ENCODE measurements around the gene SCN4B. TPM values are rescaled to one million over a fixed set of nuclear protein-coding genes. Genes with fewer than 3 reads are reported as not detected.

SCN4B gene
- total and polyA plus RNA-seq, 2 of the 4 experiments (the other 2 are of a cell fraction): 0.18 to 0.44 TPM

DNA sequence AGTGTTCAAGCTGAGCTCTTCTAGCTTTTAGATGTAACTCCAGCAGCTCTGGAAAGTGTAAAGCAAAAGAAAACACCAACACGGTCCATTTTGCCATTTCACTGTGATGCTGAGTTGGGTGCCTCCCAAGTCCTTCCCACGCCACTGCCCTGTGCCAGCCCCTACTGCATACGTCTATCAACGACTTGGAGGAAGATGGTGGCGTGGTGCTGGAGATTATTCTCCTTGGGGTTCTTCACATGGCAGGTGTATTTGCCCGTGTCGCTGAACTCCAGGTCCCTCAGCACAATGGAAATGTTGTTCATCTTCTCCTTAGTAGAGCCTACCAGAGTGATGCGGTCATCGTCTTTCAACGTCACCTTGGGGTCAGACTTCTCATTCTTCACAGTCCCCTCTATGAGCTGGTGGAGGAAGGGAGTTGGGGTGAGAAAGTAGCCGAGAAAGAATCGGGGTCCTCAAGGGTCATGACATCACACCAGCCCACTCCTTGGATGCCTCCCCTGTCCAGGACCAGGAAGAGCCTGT, 8.9 kb downstream of the SCN4B start:
- no peak overlapping the region for H3K4me3 ChIP-seq (ENCODE audit: insufficient read depth, low read depth, low read length)
- POLR2A ChIA-PET (ENCODE audit: unreplicated experiment): no interaction called here
- intact Hi-C loops (cut with micrococcal nuclease): no loop called here

More for the DNA sequence above, 8.9 kb downstream of the SCN4B start:
- CTCF ChIA-PET: interaction anchor here (1.5 kb wide), 1 partner anchor 28 kb away, joined by 4 read pairs; no protein-coding TSS in a partner anchor
- H3K79me1 ChIP-seq (ENCODE audit: low read depth in 1 of 2, low read length in 2 of 2): no peaks in the 10 kb centered on the region
- no peak overlapping the region for H3K4ac ChIP-seq (ENCODE audit: low read depth, low read length)
- BruUV-seq (replicated peaks): no TSS peak
- H3K18ac ChIP-seq (ENCODE audit: low read depth, low read length): no peak overlapping the region
- H3K4me2 ChIP-seq (ENCODE audit: low read depth, low read length): no peak overlapping the region
- no peak overlapping the region for H3K56ac ChIP-seq (ENCODE audit: extremely low read depth, insufficient read depth, low read length)
- H2BK20ac ChIP-seq (ENCODE audit: low read depth, low read length): no peak overlapping the region
- DNase-seq: no peak
- ATAC-seq (ENCODE audit: low read depth): no peak
- dilution Hi-C loops (cut with HindIII; ENCODE audit: low sequenced_read_pairs, unreplicated experiment) (no loop called here), in situ Hi-C loops (cut with MboI; ENCODE audit: low sequenced_read_pairs) (loop anchor here (10.0 kb wide), 1 partner anchor 211 kb away; the partner anchor contains the start of gene UBE4A)
- H3K9ac ChIP-seq (ENCODE audit: low read depth, low read length): no peak overlapping the region
- no peak overlapping the region for H4K8ac ChIP-seq (ENCODE audit: low read depth in 2 of 2, low read length in 2 of 2)
- no peak overlapping the region for H2BK5ac ChIP-seq (ENCODE audit: low read depth, low read length, poor library complexity, severe bottlenecking)
- H3K27me3 ChIP-seq (ENCODE audit: control insufficient read depth, insufficient read depth, low read length): peaks cover 31% of the 10 kb centered on the region
- H2AK9ac ChIP-seq (replicated peaks; ENCODE audit: low read depth, low read length, poor library complexity): no peak overlapping the region
- no peaks in the 10 kb centered on the region for H3K4me1 ChIP-seq (ENCODE audit: control insufficient read depth, insufficient read depth, low read length)
- H4K5ac ChIP-seq (ENCODE audit: low read depth, low read length): no peak overlapping the region
- H2BK120ac ChIP-seq (ENCODE audit: low read depth, low read length): no peak overlapping the region
- no peaks in the 10 kb centered on the region for H4K20me1 ChIP-seq (ENCODE audit: insufficient read depth, low read length)
- H3K27ac ChIP-seq (ENCODE audit: insufficient read depth, low read length): no peak overlapping the region
- no CpG with 5 or more reads among the region's 12 CpGs for WGBS, 2 experiments (ENCODE audit: extremely low coverage in 2 of 2, insufficient read length in 1 of 2)
- H3K23ac ChIP-seq (ENCODE audit: low read depth, low read length): no peak overlapping the region
- H2AFZ ChIP-seq (replicated peaks; ENCODE audit: low read length, poor library complexity): no peak overlapping the region
- H4K91ac ChIP-seq (ENCODE audit: insufficient read depth, low read depth, low read length): no peak overlapping the region
- TF ChIP-seq FOS (IDR thresholded peaks at IDR 0.05; ENCODE audit: low read depth, low read length) (no peak), RFX5 (IDR thresholded peaks at IDR 0.05; ENCODE audit: low read depth, low read length) (no peak), MAZ (IDR thresholded peaks at IDR 0.05; ENCODE audit: borderline replicate concordance, low read depth, low read length) (no peak), CHD1 (IDR thresholded peaks at IDR 0.05; ENCODE audit: low read depth, low read length) (no peak), RAD21 (IDR thresholded peaks at IDR 0.05; ENCODE audit: low read length) (no peak), CEBPB (IDR thresholded peaks at IDR 0.05; ENCODE audit: low read depth, low read length) (no peak), MAFK (IDR thresholded peaks at IDR 0.05; ENCODE audit: low read depth, low read length) (no peak), MXI1 (IDR thresholded peaks at IDR 0.05; ENCODE audit: borderline replicate concordance, low read depth, low read length) (no peak)
- TF ChIP-seq, protein P1, sequence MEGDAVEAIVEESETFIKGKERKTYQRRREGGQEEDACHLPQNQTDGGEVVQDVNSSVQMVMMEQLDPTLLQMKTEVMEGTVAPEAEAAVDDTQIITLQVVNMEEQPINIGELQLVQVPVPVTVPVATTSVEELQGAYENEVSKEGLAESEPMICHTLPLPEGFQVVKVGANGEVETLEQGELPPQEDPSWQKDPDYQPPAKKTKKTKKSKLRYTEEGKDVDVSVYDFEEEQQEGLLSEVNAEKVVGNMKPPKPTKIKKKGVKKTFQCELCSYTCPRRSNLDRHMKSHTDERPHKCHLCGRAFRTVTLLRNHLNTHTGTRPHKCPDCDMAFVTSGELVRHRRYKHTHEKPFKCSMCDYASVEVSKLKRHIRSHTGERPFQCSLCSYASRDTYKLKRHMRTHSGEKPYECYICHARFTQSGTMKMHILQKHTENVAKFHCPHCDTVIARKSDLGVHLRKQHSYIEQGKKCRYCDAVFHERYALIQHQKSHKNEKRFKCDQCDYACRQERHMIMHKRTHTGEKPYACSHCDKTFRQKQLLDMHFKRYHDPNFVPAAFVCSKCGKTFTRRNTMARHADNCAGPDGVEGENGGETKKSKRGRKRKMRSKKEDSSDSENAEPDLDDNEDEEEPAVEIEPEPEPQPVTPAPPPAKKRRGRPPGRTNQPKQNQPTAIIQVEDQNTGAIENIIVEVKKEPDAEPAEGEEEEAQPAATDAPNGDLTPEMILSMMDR (conservative IDR thresholded peaks at IDR 0.05; ENCODE audit: low read depth, low read length): no peak
- H2BK15ac ChIP-seq (ENCODE audit: low read depth, low read length): no peak overlapping the region
- H2AK5ac ChIP-seq (ENCODE audit: low read depth, low read length): no peak overlapping the region
- no peaks in the 10 kb centered on the region for H3K36me3 ChIP-seq (ENCODE audit: control insufficient read depth, insufficient read depth, low read length)
- no peaks in the 10 kb centered on the region for H3K9me3 ChIP-seq (ENCODE audit: control insufficient read depth, insufficient read depth, low read length)
- no peak overlapping the region for H3K14ac ChIP-seq (replicated peaks; ENCODE audit: low read depth, low read length)
- no peaks in the 10 kb centered on the region for H3K9me1 ChIP-seq (ENCODE audit: insufficient read depth, low read length)
